ENCODE results near the gene RHOG.

Gene RHOG

GRCh38 chr11:3859373-3859881 is 18.7 kb upstream of the RHOG start:
- no peak overlapping the region for H3K27ac ChIP-seq (ENCODE audit: low read length)
- H3K27me3 ChIP-seq (ENCODE audit: control insufficient read depth in 1 of 2, insufficient read depth in 2 of 2, low read length in 2 of 2) = no peaks in the 10 kb centered on the region
- H3K9ac ChIP-seq (ENCODE audit: low read length in 2 of 2) = no peak overlapping the region
- peak overlapping the region; percentile 60 to 69 for H3K4me3 ChIP-seq (ENCODE audit: low read length in 2 of 2)
- no peaks in the 10 kb centered on the region for H3K36me3 ChIP-seq (ENCODE audit: control insufficient read depth in 2 of 2, insufficient read depth in 2 of 2, low read length in 2 of 2)
- H3K9me3 ChIP-seq (ENCODE audit: control insufficient read depth in 2 of 2, low read length in 2 of 2) = no peaks in the 10 kb centered on the region
- peaks cover 49% of the 10 kb centered on the region for H3K4me1 ChIP-seq (ENCODE audit: control insufficient read depth, insufficient read depth, low read length)

GRCh38 chr11:3857628-3858027 is 16.9 kb upstream of the RHOG start:
- Histone ChIP-seq H3K4me3 (ENCODE audit: low read length in 2 of 2) (peak overlapping the region; percentile 40 to 92), H3K4me1 (ENCODE audit: control insufficient read depth, insufficient read depth, low read length) (peaks cover 50% of the 10 kb centered on the region), H3K27ac (ENCODE audit: low read length) (no peak overlapping the region), H3K9ac (ENCODE audit: low read length in 2 of 2) (no peak overlapping the region), H3K9me3 (ENCODE audit: control insufficient read depth in 2 of 2, low read length in 2 of 2) (no peaks in the 10 kb centered on the region), H3K27me3 (ENCODE audit: control insufficient read depth in 1 of 2, insufficient read depth in 2 of 2, low read length in 2 of 2) (no peaks in the 10 kb centered on the region), H3K36me3 (ENCODE audit: control insufficient read depth in 2 of 2, insufficient read depth in 2 of 2, low read length in 2 of 2) (no peaks in the 10 kb centered on the region)

- Histone ChIP-seq H3K9ac (ENCODE audit: low read length in 2 of 2) (peak overlapping the region; percentile 69 to 81), H3K27ac (ENCODE audit: low read length) (peak overlapping the region; percentile 31), H3K9me3 (ENCODE audit: control insufficient read depth in 2 of 2, low read length in 2 of 2) (no peaks in the 10 kb centered on the region), H3K4me3 (ENCODE audit: low read length in 2 of 2) (peak overlapping the region; percentile 80 to 92), H3K4me1 (ENCODE audit: control insufficient read depth, insufficient read depth, low read length) (peaks cover 50% of the 10 kb centered on the region), H3K36me3 (ENCODE audit: control insufficient read depth in 2 of 2, insufficient read depth in 2 of 2, low read length in 2 of 2) (no peaks in the 10 kb centered on the region), H3K27me3 (ENCODE audit: control insufficient read depth in 1 of 2, insufficient read depth in 2 of 2, low read length in 2 of 2) (no peaks in the 10 kb centered on the region)
Measured at GRCh38 chr11:3856856-3857553, 16.2 kb upstream of the RHOG start.

GRCh38 chr11:3855808-3856491 is 15.2 kb upstream of the RHOG start:
- Histone ChIP-seq H3K27ac (ENCODE audit: low read length) (peak overlapping the region; percentile 31), H3K9me3 (ENCODE audit: control insufficient read depth in 2 of 2, low read length in 2 of 2) (no peaks in the 10 kb centered on the region), H3K36me3 (ENCODE audit: control insufficient read depth in 2 of 2, insufficient read depth in 2 of 2, low read length in 2 of 2) (no peaks in the 10 kb centered on the region), H3K27me3 (ENCODE audit: control insufficient read depth in 1 of 2, insufficient read depth in 2 of 2, low read length in 2 of 2) (no peaks in the 10 kb centered on the region), H3K9ac (ENCODE audit: low read length in 2 of 2) (peak overlapping the region; percentile 69 to 81), H3K4me1 (ENCODE audit: control insufficient read depth, insufficient read depth, low read length) (peaks cover 50% of the 10 kb centered on the region), H3K4me3 (ENCODE audit: low read length in 2 of 2) (peak overlapping the region; percentile 80 to 92)

GRCh38 chr11:3854977-3855807 is 14.4 kb upstream of the RHOG start, which contains the start of gene STIM1:
Gene STIM1, plus strand, starts transcription at chr11:3855664. Its CDS starts 607 bp downstream, at chr11:3856271.
- Histone ChIP-seq H3K27me3 (ENCODE audit: control insufficient read depth in 1 of 2, insufficient read depth in 2 of 2, low read length in 2 of 2) (no peaks in the 10 kb centered on the region), H3K9ac (ENCODE audit: low read length in 2 of 2) (peak within 1 kb of the TSS; percentile 82 to 92), H3K9me3 (ENCODE audit: control insufficient read depth in 2 of 2, low read length in 2 of 2) (no peaks in the 10 kb centered on the region), H3K4me1 (ENCODE audit: control insufficient read depth, insufficient read depth, low read length) (peaks cover 44% of the 10 kb centered on the region), H3K27ac (ENCODE audit: low read length) (peak within 1 kb of the TSS; percentile 82), H3K36me3 (ENCODE audit: control insufficient read depth in 2 of 2, insufficient read depth in 2 of 2, low read length in 2 of 2) (no peaks in the 10 kb centered on the region), H3K4me3 (ENCODE audit: low read length in 2 of 2) (peak within 1 kb of the TSS; percentile 85 to 92)

GRCh38 chr11:3854660-3854976 is 13.9 kb upstream of the RHOG start:
- Histone ChIP-seq H3K27me3 (ENCODE audit: control insufficient read depth in 1 of 2, insufficient read depth in 2 of 2, low read length in 2 of 2) (no peaks in the 10 kb centered on the region), H3K9ac (ENCODE audit: low read length in 2 of 2) (peak overlapping the region; percentile 47 to 92), H3K9me3 (ENCODE audit: control insufficient read depth in 2 of 2, low read length in 2 of 2) (no peaks in the 10 kb centered on the region), H3K36me3 (ENCODE audit: control insufficient read depth in 2 of 2, insufficient read depth in 2 of 2, low read length in 2 of 2) (no peaks in the 10 kb centered on the region), H3K27ac (ENCODE audit: low read length) (peak overlapping the region; percentile 55), H3K4me1 (ENCODE audit: control insufficient read depth, insufficient read depth, low read length) (peaks cover 42% of the 10 kb centered on the region), H3K4me3 (ENCODE audit: low read length in 2 of 2) (peak overlapping the region in 1 of 2 donors; percentile 92)

GRCh38 chr11:3853899-3854659 is 13.3 kb upstream of the RHOG start:
- no peaks in the 10 kb centered on the region for H3K36me3 ChIP-seq (ENCODE audit: control insufficient read depth in 2 of 2, insufficient read depth in 2 of 2, low read length in 2 of 2)
- no peaks in the 10 kb centered on the region for H3K9me3 ChIP-seq (ENCODE audit: control insufficient read depth in 2 of 2, low read length in 2 of 2)
- H3K27me3 ChIP-seq (ENCODE audit: control insufficient read depth in 1 of 2, insufficient read depth in 2 of 2, low read length in 2 of 2) = no peaks in the 10 kb centered on the region
- no peak overlapping the region for H3K4me3 ChIP-seq (ENCODE audit: low read length in 2 of 2)
- peak overlapping the region; percentile 47 to 92 for H3K9ac ChIP-seq (ENCODE audit: low read length in 2 of 2)
- H3K4me1 ChIP-seq (ENCODE audit: control insufficient read depth, insufficient read depth, low read length) = peaks cover 36% of the 10 kb centered on the region
- peak overlapping the region; percentile 55 for H3K27ac ChIP-seq (ENCODE audit: low read length)

GRCh38 chr11:3853545-3853842 is 12.7 kb upstream of the RHOG start:
- no peaks in the 10 kb centered on the region for H3K36me3 ChIP-seq (ENCODE audit: control insufficient read depth in 2 of 2, insufficient read depth in 2 of 2, low read length in 2 of 2)
- no peak overlapping the region for H3K9ac ChIP-seq (ENCODE audit: low read length in 2 of 2)
- no peaks in the 10 kb centered on the region for H3K9me3 ChIP-seq (ENCODE audit: control insufficient read depth in 2 of 2, low read length in 2 of 2)
- H3K4me1 ChIP-seq (ENCODE audit: control insufficient read depth, insufficient read depth, low read length) = peaks cover 31% of the 10 kb centered on the region
- H3K4me3 ChIP-seq (ENCODE audit: low read length in 2 of 2) = no peak overlapping the region
- H3K27ac ChIP-seq (ENCODE audit: low read length) = no peak overlapping the region
- no peaks in the 10 kb centered on the region for H3K27me3 ChIP-seq (ENCODE audit: control insufficient read depth in 1 of 2, insufficient read depth in 2 of 2, low read length in 2 of 2)

GRCh38 chr11:3849297-3849874 is 8.6 kb upstream of the RHOG start:
- Histone ChIP-seq H3K4me1 (ENCODE audit: control insufficient read depth, insufficient read depth, low read length) (peaks cover 1% of the 10 kb centered on the region), H3K27me3 (ENCODE audit: control insufficient read depth in 1 of 2, insufficient read depth in 2 of 2, low read length in 2 of 2) (no peaks in the 10 kb centered on the region), H3K27ac (ENCODE audit: low read length) (no peak overlapping the region), H3K36me3 (ENCODE audit: control insufficient read depth in 2 of 2, insufficient read depth in 2 of 2, low read length in 2 of 2) (no peaks in the 10 kb centered on the region), H3K9me3 (ENCODE audit: control insufficient read depth in 2 of 2, low read length in 2 of 2) (no peaks in the 10 kb centered on the region), H3K9ac (ENCODE audit: low read length in 2 of 2) (no peak overlapping the region), H3K4me3 (ENCODE audit: low read length in 2 of 2) (no peak overlapping the region)

- H3K36me3 ChIP-seq (ENCODE audit: control insufficient read depth in 2 of 2, insufficient read depth in 2 of 2, low read length in 2 of 2) = no peaks in the 10 kb centered on the region
- H3K27me3 ChIP-seq (ENCODE audit: control insufficient read depth in 1 of 2, insufficient read depth in 2 of 2, low read length in 2 of 2) = no peaks in the 10 kb centered on the region
- no peak overlapping the region for H3K27ac ChIP-seq (ENCODE audit: low read length)
- no peak overlapping the region for H3K9ac ChIP-seq (ENCODE audit: low read length in 2 of 2)
- H3K4me3 ChIP-seq (ENCODE audit: low read length in 2 of 2) = no peak overlapping the region
- peaks cover 5% of the 10 kb centered on the region for H3K4me1 ChIP-seq (ENCODE audit: control insufficient read depth, insufficient read depth, low read length)
- H3K9me3 ChIP-seq (ENCODE audit: control insufficient read depth in 2 of 2, low read length in 2 of 2) = no peaks in the 10 kb centered on the region
Measured at GRCh38 chr11:3845670-3846069, 4.9 kb upstream of the RHOG start.
